ENCODE measurements around the gene FOSL2.

The FOSL2 gene

GRCh38 chr2:28392297-28393113 is at the start of gene FOSL2:
TSS of gene FOSL2 (plus strand) at chr2:28392858. CDS start at chr2:28393721, 863 bp downstream.
- DNase-seq = peak; percentile 96

- no peak for DNase-seq
Observed at GRCh38 chr2:28343184-28343942, 49.3 kb upstream of the FOSL2 start.

DNA sequence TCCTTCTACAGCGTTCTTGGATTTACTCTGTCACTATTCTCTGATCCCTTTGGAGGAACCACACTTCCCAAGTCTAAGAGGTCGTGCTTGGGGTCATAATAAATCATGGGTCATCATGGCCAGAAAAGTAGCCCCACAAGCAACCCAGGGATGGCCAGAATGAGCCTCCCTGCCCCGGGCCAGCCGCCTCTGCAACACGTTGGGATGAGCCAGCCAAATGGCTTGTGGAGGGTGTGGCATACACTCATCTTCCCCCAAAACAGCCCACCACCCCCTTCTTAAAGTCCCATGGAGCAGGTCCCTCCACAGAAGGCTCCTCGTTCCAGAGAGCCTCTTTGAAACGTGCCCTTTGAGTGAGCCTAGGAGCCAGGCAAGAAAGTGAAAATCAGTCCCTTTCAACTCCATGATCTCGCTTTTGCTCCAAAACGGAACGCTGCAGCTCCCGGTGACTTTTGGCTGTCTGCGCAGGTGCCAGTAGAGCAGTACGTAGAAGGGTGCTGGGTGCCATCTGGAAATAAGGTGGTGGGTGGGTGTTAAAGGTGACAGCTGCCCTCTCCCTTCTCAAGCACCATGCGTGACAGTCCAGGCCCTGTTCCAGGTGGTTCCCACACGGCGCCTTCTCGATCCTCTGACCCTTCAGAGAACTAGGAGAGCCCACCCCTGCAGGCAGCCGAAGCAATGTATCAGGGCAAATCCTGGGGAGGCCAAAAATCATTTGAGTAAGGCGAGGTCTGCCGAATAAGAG is 48.5 kb upstream of the FOSL2 start:
- DNase-seq = no peak

DNA sequence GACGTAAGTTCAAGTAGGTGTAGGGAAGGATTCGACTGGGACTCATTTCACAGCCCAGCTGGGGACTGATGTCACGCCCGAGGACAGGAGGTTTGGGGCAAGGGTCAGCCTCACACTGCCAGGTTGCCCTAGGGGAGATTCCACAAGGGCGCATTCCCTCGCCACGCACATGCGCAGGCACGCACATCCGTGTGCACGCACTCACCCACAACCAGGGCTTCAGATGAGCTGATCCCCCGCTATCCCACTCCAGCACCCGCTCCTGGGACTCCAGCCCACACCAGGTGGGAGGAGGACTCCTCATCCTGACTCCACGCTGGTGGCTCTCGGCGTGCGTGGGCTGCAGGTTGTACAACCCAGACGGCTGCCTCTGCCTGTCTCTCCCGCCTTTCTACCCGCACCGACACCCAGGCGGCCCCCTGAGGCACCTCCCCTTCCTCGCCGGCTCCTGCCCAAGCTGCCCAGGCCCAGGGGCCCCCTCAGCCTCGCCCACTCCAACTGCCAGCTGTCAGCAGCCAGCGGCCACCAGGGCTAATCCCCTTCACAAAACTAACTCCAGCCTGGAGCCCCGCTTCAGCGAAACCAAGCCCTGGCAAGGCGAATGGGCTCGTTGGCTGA is 47.8 kb upstream of the FOSL2 start:
- DNase-seq = no peak

DNA sequence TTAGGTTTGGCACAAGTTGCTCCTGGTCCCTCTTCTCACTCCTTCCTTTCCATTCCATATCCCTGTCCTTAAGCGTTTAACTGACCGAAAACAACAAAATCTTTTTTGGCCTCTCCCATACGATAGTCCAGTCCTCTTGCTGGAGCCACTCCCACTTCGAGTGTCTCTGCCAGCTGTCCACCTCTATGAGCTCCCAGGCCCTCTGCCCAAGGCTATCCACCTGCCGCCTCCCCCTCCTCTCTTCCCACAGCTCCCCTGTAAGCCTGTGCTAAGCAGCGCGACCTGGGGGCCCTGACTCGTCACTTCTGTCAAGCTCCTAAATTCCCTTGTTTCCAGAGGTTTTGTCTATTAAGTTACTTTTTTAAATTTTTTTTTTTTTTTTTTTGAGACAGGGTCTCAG is 47.0 kb upstream of the FOSL2 start:
- no peak for DNase-seq

- DNase-seq = no peak
Observed at GRCh38 chr2:28346587-28346986, 46.1 kb upstream of the FOSL2 start.

DNA sequence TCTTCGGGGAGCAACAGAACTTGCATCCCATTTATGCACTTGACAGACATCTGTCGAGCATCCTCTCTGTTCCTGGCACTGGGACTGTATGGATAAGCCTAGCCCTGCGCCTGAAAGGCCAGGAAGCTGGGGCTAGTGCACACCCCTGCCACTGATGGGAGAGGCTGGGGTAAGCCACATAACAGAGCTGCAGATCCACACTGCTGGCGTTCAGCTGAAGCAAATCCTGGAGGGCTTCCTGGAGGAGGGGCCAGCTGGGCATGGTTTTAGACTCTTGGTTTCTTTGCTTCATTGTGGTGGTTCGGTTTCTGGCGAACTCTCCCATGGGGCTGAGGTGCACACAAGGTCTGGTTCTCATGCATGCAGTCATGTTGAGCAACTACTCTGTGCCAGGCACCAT is 45.5 kb upstream of the FOSL2 start:
- no peak for DNase-seq

- DNase-seq = no peak
Observed at GRCh38 chr2:28347596-28347995, 45.1 kb upstream of the FOSL2 start.

DNA sequence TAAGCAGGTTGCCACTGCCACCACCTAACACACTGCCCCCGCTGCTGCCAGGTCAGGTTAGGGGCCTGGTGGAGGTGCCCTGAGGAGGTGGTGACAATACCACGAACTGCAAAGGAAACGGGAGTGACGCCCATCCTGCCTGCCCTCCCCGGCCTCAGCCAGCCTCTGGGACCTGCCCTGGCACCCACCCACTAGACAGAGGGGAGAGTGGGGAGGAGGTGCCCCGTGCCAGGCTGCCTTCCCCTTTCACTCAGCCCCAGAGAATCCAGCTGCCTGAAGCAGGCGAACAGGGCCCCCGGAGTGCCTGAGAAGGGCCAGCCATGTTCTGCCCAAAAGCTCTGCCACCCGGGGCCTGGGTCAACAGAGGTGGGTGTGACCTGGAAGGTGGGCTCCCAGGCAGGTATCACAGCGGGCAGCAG is 44.5 kb upstream of the FOSL2 start:
- DNase-seq = no peak

- no peak for DNase-seq
Observed at GRCh38 chr2:28348921-28349320, 43.7 kb upstream of the FOSL2 start.

DNA sequence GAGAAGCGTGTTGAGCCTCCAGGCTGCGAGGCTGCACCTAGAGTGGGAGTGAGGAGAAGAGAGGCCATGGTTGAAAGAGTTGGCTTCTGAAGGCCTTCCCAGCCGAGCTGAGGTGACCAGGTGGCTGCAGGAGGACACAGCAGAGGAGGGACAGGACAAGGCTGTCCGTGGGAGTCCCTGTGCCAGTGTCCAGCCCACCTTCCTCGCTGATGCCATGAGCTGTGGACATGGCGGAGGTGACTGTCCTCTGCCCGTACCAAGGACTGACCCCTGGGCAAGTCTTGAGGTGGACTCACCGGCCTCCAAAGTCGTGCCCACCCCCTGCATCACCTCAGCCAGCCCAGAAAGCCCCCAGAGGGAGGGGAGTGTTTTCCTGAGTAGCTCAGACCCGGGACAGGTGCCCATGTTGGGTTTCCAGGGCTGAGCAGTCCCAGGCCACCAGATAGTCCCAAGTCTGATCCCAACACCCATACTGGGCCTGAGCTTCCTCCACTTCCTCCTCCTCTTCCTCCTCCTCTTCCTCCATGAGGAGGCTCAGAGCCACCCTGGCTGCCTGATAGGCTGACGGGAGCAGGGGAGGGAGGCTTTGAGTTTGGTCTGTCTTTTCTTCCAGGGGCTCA is 43.0 kb upstream of the FOSL2 start:
- no peak for DNase-seq

DNA sequence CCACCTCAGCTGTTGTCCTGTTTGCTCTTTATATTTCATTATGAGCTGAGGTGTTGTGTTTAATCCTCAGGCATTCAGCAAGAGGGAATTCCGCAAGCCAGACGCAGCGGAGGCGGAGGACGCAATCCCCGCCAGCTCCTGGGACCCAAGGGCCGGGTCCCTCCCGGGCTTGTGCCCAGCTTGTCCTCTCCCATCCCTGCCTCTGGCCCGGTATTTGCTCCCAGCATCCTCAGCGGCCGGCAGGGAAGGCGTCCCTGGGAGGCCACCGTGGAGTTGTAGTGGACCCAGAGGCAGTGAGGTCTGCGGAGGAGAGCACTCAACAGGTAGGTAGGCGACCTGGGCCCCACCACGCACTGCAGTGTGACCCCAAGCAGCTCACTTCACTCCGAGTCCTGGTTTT is 42.5 kb upstream of the FOSL2 start:
- DNase-seq = no peak

DNA sequence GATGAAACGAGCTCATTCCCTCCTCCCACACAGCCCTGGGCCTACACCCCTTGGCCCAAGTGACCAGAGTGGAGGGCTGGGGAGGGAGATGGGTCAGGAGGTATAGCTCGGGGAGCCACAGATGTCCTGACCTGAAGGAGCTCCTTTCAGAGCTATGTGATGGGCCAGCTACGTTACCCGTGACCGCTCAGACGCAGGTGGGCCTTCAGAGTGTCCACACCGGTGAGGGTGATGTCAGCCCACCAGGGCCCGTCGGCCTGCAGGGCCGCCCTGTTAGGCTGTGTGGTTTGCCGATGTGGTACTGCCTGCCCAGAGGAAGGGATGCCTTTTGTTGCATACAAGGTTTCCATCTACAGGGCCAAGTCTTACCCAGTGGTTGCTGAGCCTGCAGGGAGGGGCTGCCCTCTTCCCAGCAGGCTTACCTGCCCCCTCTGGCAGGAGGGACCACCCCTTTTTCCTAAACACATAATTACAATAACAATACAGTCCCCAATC is 41.8 kb upstream of the FOSL2 start:
- DNase-seq = no peak

GRCh38 chr2:28351621-28352020 is 41.0 kb upstream of the FOSL2 start:
- DNase-seq = no peak

GRCh38 chr2:28352104-28352503 is 40.6 kb upstream of the FOSL2 start:
- DNase-seq = no peak

GRCh38 chr2:28352610-28353195 is 40.0 kb upstream of the FOSL2 start:
- DNase-seq = no peak

- no peak for DNase-seq
Observed at GRCh38 chr2:28354920-28355520, 37.6 kb upstream of the FOSL2 start.

- no peak for DNase-seq
Observed at GRCh38 chr2:28355521-28356094, 37.0 kb upstream of the FOSL2 start.

DNA sequence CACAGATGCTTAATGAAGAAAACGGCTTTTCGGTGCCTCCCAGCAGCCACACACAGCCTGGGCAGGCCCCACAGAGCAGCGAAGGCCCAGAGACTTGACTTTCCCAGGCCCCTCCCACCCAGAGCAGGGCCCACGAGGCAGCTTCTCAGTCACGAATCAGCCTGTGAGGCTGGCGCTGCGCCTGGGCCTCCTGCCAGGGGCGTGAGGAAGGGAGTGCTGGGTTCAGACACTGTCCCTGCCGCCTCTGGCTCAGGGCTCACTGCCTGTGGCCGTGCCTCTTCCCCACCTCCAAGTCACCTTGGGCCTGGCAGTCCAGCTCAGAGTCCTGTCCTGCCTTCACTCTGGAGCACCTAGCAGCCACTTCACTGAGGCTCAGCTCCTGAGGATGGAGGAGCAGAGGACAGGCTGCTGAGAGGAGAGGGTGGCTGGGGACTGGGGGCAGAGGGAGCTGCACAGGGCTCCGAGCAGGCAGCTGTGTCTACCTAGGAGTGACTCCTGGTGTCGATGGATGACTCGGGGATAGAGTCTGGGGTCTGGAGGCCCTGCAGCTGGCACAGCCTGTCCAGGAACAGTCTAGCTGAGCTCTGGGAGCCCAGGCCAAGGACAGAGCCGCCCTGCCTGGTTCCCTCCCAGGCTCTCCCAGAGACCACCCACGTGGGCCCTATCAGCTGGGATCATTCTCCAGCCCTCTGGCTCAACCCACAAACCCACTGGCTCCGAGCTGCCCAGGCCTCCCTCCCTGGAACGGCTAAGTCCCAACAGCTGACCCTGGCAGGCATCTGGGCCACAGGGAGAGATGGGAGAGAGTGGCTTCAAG is 36.4 kb upstream of the FOSL2 start:
- peak; percentile 53 for DNase-seq

GRCh38 chr2:28357055-28357454 is 35.6 kb upstream of the FOSL2 start:
- DNase-seq = no peak
